Islet precursor cell (in vitro differentiated cells): ENCODE measurements around the gene PHF2.
A peak's percentile ranks its signal among the peaks of the same experiment; 100 is the strongest.

Source experiments
- DNase-seq: peaks from one replicate; pipeline ENCODE4 v3.0.0-alpha.2; 2018

The PHF2 gene

GRCh38 chr9:93569621-93570174, 6.7 kb upstream of the PHF2 start:
- no peak for DNase-seq

GRCh38 chr9:93572221-93572620, 4.2 kb upstream of the PHF2 start:
- no peak for DNase-seq

- no peak for DNase-seq
Measured at GRCh38 chr9:93572636-93573515, 3.5 kb upstream of the PHF2 start.

- DNase-seq = no peak
Measured at GRCh38 chr9:93573516-93573828, 2.9 kb upstream of the PHF2 start.

- no peak for DNase-seq
Measured at GRCh38 chr9:93574091-93574899, 2.1 kb upstream of the PHF2 start.

GRCh38 chr9:93574900-93575795, 1.2 kb upstream of the PHF2 start:
- peak; percentile 51 for DNase-seq

GRCh38 chr9:93575796-93576257, 557 bp upstream of the PHF2 start:
- peak; percentile 57 for DNase-seq

GRCh38 chr9:93577078-93577974, 942 bp downstream of the PHF2 start:
- DNase-seq = peak; percentile 66

- peak; percentile 52 for DNase-seq
Measured at GRCh38 chr9:93577975-93578682, 1.7 kb downstream of the PHF2 start.

- DNase-seq = peak; percentile 21
Measured at GRCh38 chr9:93578844-93579243, 2.5 kb downstream of the PHF2 start.

- peak; percentile 32 for DNase-seq
Measured at GRCh38 chr9:93579711-93580516, 3.5 kb downstream of the PHF2 start.

- DNase-seq = peak; percentile 55
Measured at GRCh38 chr9:93580654-93581380, 4.4 kb downstream of the PHF2 start.

- peak; percentile 46 for DNase-seq
Measured at GRCh38 chr9:93582115-93582514, 5.7 kb downstream of the PHF2 start.

- DNase-seq = no peak
Measured at GRCh38 chr9:93582550-93582949, 6.2 kb downstream of the PHF2 start.

GRCh38 chr9:93585259-93585658, 8.9 kb downstream of the PHF2 start:
- DNase-seq = no peak

- DNase-seq = peak; percentile 32
Measured at GRCh38 chr9:93585695-93586094, 9.3 kb downstream of the PHF2 start.

GRCh38 chr9:93586290-93587057, 10.1 kb downstream of the PHF2 start:
- peak; percentile 49 for DNase-seq

GRCh38 chr9:93587284-93587650, 10.9 kb downstream of the PHF2 start:
- DNase-seq = no peak
